Measurements from ENCODE around the gene AK5.

- TF ChIP-seq CTCF (IDR thresholded peaks at IDR 0.05) (no peak), POLR2AphosphoS5 (IDR thresholded peaks at IDR 0.05) (no peak), EP300 (IDR thresholded peaks at IDR 0.05) (no peak), POLR2A (IDR thresholded peaks at IDR 0.05) (no peak)
Observed at GRCh38 chr1:77263708-77264107, 18.1 kb upstream of the AK5 start.
